ENCODE data around the gene PRM1.
"Not testable (repeated sequence)": the region's sequence is repeated elsewhere in the genome, so short reads cannot be mapped to it uniquely, and the experiment has no call there.

The PRM1 gene

DNA sequence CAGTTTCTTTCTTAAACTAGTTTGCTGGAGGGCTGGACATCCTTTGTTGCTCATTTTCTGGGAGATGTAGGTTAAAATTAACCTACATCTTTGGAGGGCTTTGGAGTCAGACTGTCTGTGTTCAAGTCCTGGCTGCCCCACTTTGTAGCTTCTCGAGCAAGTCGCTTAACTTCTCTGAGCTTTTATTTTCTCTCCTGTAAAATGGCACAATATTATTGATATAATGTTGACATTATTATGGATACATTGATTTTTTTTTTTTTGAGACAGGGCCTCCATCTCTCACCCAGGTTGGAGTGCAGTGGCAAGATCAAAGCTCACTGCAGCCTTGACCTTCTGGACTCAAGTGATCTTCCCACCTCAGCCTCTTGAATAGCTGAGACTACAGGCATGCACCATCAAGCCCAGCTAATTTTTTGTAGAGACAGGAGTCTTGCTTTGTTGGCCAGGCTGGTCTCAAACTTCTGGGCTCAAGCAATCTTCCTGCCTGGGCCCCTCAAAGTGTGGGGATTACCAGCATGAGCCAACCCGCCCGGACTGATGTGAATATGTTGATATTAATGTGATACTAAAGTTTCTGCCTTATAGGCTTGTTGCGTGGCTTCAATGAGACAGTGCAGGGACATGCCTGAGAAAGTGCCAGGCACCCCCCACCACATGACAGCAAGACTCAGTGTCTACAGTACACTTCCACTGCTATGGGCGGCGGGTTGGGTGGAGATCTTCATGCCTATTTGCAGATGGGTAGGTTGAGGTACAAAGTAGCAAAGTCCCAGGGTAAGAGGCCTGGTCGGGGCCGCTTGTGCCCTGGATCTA, 32.6 kb upstream of the PRM1 start:
- DNase-seq = no peak

- no peak for DNase-seq
Measured at GRCh38 chr16:11312718-11313492, 31.8 kb upstream of the PRM1 start.

DNA sequence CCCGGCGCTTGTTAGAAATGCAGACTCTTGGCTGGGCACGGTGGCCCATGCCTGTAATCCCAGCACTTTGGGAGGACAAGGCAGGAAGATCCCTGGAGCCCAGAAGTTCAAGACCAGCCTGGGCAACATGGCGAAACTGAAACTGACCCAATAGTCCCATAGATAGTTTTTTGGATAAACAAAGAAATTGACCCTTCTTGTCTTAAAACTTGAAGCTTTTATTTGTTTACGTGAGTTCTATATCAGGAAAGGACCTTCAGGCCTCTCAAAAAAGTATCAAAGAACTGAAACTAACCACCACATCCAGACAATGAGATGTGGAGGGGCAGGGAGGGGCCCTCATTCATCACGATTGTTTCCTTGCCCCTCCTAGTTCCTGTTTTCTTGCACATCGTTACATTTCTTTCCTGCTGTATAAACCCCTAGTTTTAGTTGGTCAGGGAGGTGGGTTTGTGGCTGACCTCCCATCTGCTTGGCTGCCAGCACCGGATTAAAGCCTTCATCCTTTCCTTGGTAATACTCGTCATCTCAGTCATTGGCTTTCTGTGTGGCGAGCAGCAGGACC, 29.9 kb upstream of the PRM1 start:
- no peak for DNase-seq

DNA sequence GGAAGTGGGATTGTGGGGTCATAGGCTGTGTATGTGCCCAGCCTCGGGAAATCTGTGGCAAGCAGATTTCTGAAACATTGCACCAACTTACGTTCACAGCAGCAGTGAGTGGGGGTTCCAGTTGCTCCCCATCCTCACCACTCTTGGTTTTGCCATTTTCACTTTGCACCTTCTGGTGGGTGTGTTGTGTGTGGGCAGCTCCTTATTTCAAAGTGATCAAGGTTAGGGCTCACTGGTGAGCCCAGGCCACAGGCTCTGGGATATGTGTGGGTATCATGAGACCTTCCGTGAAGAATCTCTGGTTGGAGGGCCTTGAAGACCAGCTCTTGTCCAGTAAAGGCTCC, 29.5 kb upstream of the PRM1 start:
- DNase-seq = no peak

DNA sequence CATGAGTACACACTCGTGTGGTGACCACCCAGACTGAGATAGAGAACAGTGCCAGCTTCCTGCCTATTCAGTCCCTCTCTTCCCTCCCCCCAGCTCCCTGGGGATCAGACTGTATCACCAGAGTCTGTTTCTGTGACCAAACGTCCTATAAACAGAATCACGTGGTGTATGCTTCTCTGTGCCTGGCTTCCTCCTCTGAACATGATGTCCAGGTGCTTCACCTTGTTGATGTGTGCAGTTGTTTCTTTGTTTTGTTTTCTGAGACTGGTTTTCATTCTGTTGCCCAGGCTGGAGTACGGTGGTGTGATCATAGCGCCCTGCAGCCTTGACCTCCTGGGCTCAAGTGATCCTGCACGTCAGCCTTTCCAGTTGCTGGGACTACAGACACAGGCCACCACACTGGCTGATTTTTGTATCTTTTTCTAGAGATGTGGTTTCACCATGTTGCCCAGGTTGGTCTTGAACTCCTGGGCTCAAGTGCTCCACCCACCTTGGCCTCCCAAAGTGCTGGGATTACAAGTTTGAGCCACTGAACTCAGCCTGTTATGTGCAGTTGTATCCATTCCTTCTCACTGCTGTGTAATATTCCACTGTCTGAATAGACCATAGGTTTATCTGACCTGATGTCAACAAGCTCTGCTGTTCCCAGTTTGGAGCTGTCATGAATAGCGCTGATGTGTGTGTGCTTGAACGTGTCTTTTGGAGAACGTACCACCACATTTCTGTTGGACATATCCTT, 28.9 kb upstream of the PRM1 start:
- DNase-seq = peak; percentile 47

- DNase-seq = no peak
Measured at GRCh38 chr16:11308493-11309283, 27.6 kb upstream of the PRM1 start.

DNA sequence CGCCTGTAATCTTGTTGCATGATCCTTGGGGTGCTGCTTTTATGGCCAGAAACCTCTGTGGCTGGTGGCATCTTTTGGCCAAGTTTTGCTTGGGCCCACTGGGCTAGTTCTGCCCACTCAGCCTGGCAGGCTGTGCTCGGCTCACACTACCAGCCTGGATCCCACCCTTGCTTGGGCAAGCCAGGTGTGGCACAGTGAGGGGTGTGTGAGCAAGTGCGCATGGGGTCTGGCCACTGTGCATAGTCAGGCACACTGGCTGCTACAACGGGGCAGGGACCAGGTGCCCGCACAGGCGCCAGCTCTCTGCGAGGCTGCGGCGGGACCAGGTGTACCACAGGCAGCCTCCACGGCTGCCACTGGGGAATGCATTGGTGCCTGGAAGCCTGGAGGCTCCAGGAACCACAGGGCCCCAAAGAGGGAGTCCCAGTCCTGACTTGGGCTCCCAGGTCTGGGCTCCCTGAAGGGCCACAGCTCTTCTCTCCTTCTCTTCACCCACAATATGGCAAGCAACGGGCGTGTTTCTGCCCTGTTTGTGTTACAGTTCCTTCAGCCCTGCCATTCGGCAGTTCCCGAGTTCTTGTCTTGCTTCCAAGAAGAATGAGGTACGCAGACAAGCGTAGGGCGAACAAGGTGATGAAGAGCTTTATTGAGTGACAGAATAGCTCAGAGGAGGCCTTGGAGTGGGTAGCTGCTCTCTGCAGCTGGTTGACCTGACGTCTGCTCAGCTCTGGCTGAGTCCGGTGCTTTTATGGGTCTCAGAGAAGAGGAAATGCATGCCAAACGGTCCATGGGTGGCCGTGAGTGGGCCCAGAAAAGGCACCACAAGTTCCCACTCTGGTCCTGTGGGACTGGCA, 26.7 kb upstream of the PRM1 start:
- DNase-seq = no peak

GRCh38 chr16:11306997-11307638, 26.0 kb upstream of the PRM1 start:
- DNase-seq = no peak

DNA sequence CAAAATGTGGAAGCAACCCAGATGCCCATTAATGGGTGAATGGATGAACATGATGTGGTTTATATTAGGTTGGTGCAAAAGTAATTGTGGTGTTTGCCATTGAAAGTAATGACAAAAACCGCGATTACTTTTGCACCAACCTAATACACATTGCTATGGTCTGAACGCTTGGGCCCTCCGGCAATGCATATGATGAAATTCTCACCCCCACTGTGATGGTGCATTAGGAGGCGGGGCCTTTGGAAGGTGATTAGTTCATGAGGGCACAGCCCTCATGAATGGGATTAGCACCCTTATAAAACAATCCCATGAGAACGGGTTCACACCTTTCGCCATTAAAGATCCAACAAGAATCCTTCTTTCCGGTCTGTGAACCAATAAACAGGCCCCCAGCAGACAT, 25.3 kb upstream of the PRM1 start:
- no peak for DNase-seq

- peak; percentile 86 for DNase-seq
Measured at GRCh38 chr16:11303405-11304138, 22.4 kb upstream of the PRM1 start.

- peak; percentile 86 for DNase-seq
Measured at GRCh38 chr16:11302977-11303376, 21.8 kb upstream of the PRM1 start.

DNA sequence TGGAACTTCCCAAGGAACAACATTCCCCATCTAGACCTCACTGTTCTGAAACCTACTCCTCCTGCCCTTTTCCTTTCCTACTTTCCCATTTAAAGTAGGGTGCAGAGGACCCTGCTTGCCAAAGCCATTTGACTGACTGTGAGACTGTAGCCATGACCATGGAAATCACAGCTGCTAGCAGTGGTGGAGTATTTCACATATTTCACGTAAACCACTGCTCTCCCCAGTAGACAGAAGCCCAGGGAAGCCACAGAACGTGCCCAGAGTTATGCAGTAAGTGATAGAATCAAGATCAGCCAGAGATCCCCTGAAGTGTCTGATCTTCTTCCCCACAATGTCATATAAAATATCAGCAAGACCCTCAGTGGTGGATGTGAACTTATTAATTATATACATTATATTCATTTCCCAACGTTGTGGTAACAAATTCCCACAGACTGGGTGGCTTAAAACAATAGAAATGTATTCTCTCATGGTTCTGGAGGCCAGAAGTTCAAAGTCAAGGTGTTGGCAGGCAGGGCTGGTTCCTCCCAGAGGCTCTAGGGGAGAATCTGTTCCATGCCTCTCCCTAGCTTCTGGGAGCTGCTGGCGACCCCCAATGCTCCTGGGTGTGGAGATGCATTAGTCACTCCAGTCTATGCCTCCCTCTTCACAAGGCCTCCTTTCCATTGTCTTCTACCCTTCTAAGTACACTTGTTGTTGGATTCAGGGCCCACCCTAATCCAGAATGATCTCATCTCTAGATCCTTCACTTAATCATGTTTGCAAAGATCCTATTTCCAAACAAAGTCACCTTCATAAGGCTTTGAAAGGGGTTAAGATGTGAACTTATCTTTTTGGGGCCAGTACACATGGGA, 20.7 kb upstream of the PRM1 start:
- DNase-seq = no peak

- no peak for DNase-seq
Measured at GRCh38 chr16:11300560-11300892, 19.4 kb upstream of the PRM1 start.

DNA sequence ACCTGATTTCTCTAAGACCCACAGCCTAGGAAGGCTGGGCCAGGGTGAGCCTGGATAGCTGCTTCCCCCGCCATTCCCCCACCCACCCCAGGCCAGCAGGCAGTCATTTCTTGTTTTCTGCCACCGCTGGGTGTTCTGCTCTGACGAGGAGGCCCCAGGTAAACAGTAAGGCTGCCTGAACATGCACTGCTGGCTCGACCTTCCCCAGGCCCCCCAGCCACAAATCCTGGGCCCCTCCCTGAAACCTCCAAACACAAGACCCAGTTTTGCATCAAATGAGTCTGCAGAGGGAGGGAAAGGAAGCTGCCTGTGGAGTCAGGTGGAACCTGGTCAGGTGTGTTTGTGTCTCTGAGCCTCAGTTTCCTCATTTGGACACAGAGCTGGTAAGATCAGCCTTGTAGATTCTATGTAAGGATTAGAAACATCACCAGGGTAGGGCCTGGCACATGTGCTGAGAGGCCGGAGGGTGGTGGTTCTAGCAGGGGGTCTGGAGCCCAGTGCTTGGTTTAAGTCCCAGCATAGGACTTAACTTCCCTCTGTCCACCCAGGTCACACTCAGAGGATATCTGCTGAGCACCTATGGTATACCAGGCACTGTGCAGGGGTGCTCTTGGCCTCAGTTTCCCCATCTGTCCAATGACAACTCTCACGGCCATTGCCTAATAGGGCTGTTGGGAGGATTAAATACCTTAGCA, 18.9 kb upstream of the PRM1 start:
- no peak for DNase-seq

- DNase-seq = not testable (repeated sequence)
Measured at GRCh38 chr16:11298950-11299547, 17.9 kb upstream of the PRM1 start.

DNA sequence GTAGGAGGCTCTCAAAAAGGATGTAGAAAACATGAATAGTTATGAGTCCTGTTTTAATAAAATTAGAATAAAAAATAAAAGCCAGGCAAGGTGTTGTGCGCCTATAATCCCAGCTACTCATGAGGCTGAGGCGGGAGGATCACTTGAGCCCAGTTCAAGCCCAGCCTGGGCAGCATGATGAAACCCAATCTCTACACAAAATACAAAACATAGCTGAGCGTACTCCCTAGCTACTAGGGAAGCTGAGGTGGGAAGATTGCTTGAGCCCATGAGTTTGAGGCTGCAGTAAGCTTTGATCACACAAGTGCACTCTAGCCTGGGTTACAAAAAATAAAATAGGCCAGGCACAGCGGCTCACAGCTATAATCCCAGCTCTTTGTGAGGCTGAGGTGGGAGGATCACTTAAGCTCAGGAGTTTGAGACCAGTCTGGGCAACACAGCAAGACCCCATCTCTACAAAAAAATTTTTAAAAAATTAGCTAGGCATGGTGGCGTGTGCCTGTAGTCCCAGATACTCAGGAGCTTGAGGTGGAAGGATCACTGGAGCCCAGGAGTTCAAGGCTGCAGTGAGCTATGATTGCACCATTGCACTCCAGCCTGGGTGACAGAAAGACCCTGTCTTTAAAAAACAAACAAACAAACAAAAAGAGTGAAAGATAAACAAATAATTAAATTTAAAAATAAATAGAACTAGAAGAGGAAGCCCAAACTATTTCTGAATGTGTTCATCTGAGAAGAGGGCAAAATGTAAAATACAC, 17.2 kb upstream of the PRM1 start:
- peak; percentile 40 for DNase-seq

GRCh38 chr16:11297492-11298142, 16.5 kb upstream of the PRM1 start:
- peak; percentile 91 for DNase-seq

Data from NCI-H2171 treated with DMSO at 0.1 percent for 48 hours (cell line).